ENCODE results near the gene C19orf38.

GRCh38 chr19:10829967-10830366 lies 18.2 kb upstream of the C19orf38 start:
- TF ChIP-seq CTCF (IDR thresholded peaks at IDR 0.05; ENCODE audit: borderline replicate concordance, extremely low read depth, low read length, poor library complexity, severe bottlenecking) (no peak), EZH2 (IDR thresholded peaks at IDR 0.05; ENCODE audit: borderline replicate concordance, low read depth, low read length, severe bottlenecking) (no peak)
